Esophagus muscularis mucosa (tissue), 4 donors: Measurements from ENCODE around the gene MTMR12. TPM values are rescaled to one million over a fixed set of nuclear protein-coding genes. Genes with fewer than 3 reads are reported as not detected.

ENCODE experiments used
- DNase-seq: peaks from one replicate; pipeline ENCODE4 v3.0.0-alpha.2; 2017; ENCODE audit errors: extremely low spot score
- H3K27ac ChIP-seq, 4 donors: fragments of 200-600 bp; sonication (generic); replicated peaks in 1 of 4; 1 replicate in 3 of 4; 2 replicates in 1 of 4; pipeline ENCODE4 v1.5.1; 2016 to 2019; ENCODE audit warnings: mild to moderate bottlenecking in 1 of 4
- H3K27me3 ChIP-seq, 4 donors: fragments of 200-600 bp; sonication (generic); one replicate each; pipeline versions ENCODE4 v1.5.1 to v1.6.0; 2016 to 2019
- H3K36me3 ChIP-seq, 4 donors: fragments of 200-600 bp; sonication (generic); one replicate each; pipeline ENCODE4 v1.5.1; 2016 to 2019
- H3K4me1 ChIP-seq, 4 donors: fragments of 200-600 bp; sonication (generic); one replicate each; pipeline ENCODE4 v1.5.1; 2016 to 2019
- H3K4me3 ChIP-seq, 4 donors: fragments of 200-600 bp; sonication (generic); 1 replicate in 2 of 4; 2 replicates in 2 of 4; pipeline ENCODE4 v1.5.1; 2016 to 2019; ENCODE audit warnings: mild to moderate bottlenecking in 4 of 4, moderate library complexity in 1 of 4
- H3K9me3 ChIP-seq, 4 donors: fragments of 200-600 bp; sonication (generic); 1 replicate in 3 of 4; 2 replicates in 1 of 4; pipeline ENCODE4 v1.5.1; 2016 to 2019
- EP300 ChIP-seq: sonication (generic); formaldehyde crosslinking; IDR thresholded peaks from one replicate; pipeline ENCODE4 v1.6.1; 2017; ENCODE audit warnings: antibody characterized with exemption
- POLR2A ChIP-seq: fragments of 450-650 bp; IDR thresholded peaks from one replicate; pipeline ENCODE4 v1.6.1; 2017; ENCODE audit warnings: antibody characterized with exemption, moderate library complexity, mild to moderate bottlenecking, low read depth
- POLR2AphosphoS5 ChIP-seq, 2 donors: sonication (generic); formaldehyde crosslinking; IDR thresholded peaks; one replicate each; pipeline ENCODE4 v1.6.1; 2017; ENCODE audit warnings: antibody characterized with exemption in 2 of 2
- WGBS: methylation state at CpG from one replicate; pipeline ENCODE4 v1.1.5; 2018; 5-methylcytosine and 5-hydroxymethylcytosine counted together
- intact Hi-C: fragments of 100-400 bp; cut with DNase I; formaldehyde crosslinking; loops from one replicate; pipeline ENCODE4 v1.15.1; 2023
- total RNA-seq, 4 donors: library from RNA; depleted of rRNA; stranded (reverse); fragments of >200 nt; gene quantifications; one replicate each; pipeline versions ENCODE4 v1.1.0 to v1.2.1, GENCODE V29; 2016
- TF ChIP-seq, protein P1 (sequence below), 3 experiments: fragments of 200-600 bp in 2 of 3; fragments of 450-650 bp in 1 of 3; sonication (generic) in 2 of 3; IDR thresholded peaks; one replicate each; pipeline ENCODE4 v1.5.1; 2017 to 2019; ENCODE audit warnings: antibody characterized with exemption in 3 of 3, mild to moderate bottlenecking in 2 of 3, moderate library complexity in 1 of 3

MTMR12 gene
- total RNA-seq, 4 donors from 2014 or later: 49.9 to 94.0 (median 63.8) TPM

DNA sequence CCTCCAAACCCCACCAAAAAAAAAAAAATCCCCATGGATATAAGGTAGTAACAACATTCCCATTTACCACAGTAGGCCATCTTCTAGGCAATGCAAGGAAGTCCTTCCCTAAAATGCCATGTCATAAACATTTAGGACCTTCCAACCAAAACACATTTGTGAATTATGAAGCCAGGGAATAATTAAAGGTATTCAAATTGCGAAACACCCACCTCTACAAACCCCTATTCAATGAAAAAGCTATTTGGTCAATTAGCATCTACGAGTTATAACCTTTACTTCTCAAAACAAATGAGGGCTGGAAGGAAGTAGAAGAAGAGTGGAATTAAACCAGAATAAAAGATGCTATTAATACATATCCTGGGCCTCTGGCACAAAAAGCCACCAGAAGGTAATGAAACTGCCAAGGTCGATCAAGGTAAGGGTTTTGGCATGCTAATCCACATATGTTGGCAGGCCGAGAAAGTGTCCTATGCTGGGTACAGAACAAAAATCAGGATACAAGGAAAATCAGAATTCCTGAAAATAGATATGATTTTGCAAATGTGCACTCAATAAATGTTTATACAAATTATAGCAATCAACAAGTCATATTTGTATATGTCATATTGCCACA, 47.7 kb downstream of the MTMR12 start:
- 67% methylated on average over 4 of the region's 4 CpGs for WGBS
- no peak overlapping the region for H3K27ac ChIP-seq
- H3K27me3 ChIP-seq: no peaks in the 10 kb centered on the region
- no peaks in the 10 kb centered on the region for H3K9me3 ChIP-seq
- H3K4me3 ChIP-seq: no peak overlapping the region
- peaks cover 5 to 12% (median 8%) of the 10 kb centered on the region in 4 donors for H3K4me1 ChIP-seq
- intact Hi-C loops: no loop called here
- peaks cover 12 to 98% (median 83%) of the 10 kb centered on the region in 4 donors for H3K36me3 ChIP-seq
- no peak for TF ChIP-seq POLR2AphosphoS5 (IDR thresholded peaks at IDR 0.05)
- TF ChIP-seq, protein P1, sequence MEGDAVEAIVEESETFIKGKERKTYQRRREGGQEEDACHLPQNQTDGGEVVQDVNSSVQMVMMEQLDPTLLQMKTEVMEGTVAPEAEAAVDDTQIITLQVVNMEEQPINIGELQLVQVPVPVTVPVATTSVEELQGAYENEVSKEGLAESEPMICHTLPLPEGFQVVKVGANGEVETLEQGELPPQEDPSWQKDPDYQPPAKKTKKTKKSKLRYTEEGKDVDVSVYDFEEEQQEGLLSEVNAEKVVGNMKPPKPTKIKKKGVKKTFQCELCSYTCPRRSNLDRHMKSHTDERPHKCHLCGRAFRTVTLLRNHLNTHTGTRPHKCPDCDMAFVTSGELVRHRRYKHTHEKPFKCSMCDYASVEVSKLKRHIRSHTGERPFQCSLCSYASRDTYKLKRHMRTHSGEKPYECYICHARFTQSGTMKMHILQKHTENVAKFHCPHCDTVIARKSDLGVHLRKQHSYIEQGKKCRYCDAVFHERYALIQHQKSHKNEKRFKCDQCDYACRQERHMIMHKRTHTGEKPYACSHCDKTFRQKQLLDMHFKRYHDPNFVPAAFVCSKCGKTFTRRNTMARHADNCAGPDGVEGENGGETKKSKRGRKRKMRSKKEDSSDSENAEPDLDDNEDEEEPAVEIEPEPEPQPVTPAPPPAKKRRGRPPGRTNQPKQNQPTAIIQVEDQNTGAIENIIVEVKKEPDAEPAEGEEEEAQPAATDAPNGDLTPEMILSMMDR (IDR thresholded peaks at IDR 0.05): no peak
- TF ChIP-seq POLR2A: no peak
- no peak for TF ChIP-seq EP300
- DNase-seq: no peak

DNA sequence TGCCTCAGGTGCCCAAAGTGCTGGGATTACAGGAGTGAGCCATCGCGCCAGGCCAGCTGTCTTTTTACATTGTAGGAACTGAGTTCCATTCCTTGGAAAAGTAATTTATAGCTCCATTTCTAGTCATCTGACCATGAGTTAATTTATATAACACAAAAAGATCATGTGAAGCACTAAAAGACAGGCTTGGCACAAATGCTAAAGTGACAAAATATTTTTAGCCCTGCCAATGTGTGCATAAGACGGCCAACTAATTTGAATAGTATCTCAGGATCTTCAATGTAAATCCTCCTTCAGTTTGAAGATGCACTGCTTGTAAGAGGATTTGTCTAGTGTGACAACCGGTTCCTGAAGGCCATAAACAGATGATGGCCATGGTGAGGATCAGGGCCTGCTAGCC, 49.1 kb downstream of the MTMR12 start:
- 99% methylated on average over 4 of the region's 4 CpGs for WGBS
- no peak for TF ChIP-seq POLR2AphosphoS5 (IDR thresholded peaks at IDR 0.05)
- no peak for TF ChIP-seq EP300
- TF ChIP-seq POLR2A: no peak
- TF ChIP-seq, protein P1 (IDR thresholded peaks at IDR 0.05): no peak
- intact Hi-C loops: no loop called here
- Histone ChIP-seq H3K27ac (no peak overlapping the region), H3K36me3 (peaks cover 12 to 97% (median 81%) of the 10 kb centered on the region in 4 donors), H3K27me3 (no peaks in the 10 kb centered on the region), H3K4me1 (peaks cover 8 to 14% (median 11%) of the 10 kb centered on the region in 4 donors), H3K4me3 (no peak overlapping the region), H3K9me3 (no peaks in the 10 kb centered on the region)
- no peak for DNase-seq

DNA sequence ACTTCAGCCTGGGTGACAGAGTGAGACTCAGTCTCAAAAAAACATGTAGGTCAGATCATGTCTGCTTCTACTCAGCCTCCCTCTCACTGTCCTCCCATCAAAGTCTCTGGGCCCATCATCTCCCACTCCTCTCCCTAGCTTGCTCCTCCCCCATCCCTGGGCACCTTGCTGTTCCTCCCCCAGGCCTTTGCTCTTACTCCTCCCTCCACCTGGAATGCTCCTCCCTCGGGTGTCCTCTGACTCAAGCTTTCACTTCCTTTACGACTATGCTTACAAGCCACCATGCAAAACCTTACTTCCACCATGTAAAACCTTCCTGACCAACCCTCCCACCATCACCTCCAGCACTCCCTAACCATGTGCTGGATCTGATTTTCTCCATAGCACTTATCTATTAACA, 51.5 kb downstream of the MTMR12 start:
- 69% methylated on average over 2 of the region's 2 CpGs for WGBS
- Histone ChIP-seq H3K9me3 (no peaks in the 10 kb centered on the region), H3K36me3 (peaks cover 14 to 93% (median 77%) of the 10 kb centered on the region in 4 donors), H3K4me3 (no peak overlapping the region), H3K4me1 (peaks cover 8 to 14% (median 11%) of the 10 kb centered on the region in 4 donors), H3K27ac (peak overlapping the region; percentile 18 to 50 (median 33)), H3K27me3 (no peaks in the 10 kb centered on the region)
- TF ChIP-seq POLR2AphosphoS5 (IDR thresholded peaks at IDR 0.05): no peak
- TF ChIP-seq, protein P1 (IDR thresholded peaks at IDR 0.05): no peak
- no peak for TF ChIP-seq POLR2A
- TF ChIP-seq EP300: no peak
- intact Hi-C loops: no loop called here
- no peak for DNase-seq

DNA sequence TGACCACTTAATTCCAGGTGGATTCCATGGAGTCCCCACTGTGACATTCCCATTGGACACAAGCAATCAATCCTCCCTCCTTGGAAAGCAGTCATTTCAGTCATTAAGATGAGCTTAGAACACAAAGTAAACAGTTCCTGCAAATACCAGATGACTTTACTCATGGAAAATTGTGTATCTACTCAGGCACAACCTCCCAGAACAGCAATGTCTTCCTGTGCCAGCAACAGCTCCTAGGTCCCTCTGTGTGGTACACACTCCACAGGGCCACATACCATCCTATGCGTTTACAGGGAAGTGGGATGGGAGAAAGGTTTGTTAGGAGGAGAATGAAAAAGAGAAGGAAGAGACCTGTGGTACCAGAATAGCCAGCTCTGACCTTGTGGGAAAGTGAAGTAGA, 53.7 kb downstream of the MTMR12 start:
- Histone ChIP-seq H3K4me1 (peaks cover 16 to 28% (median 21%) of the 10 kb centered on the region in 4 donors), H3K27me3 (no peaks in the 10 kb centered on the region), H3K9me3 (no peaks in the 10 kb centered on the region), H3K36me3 (peaks cover 14 to 91% (median 78%) of the 10 kb centered on the region in 4 donors), H3K4me3 (no peak overlapping the region), H3K27ac (no peak overlapping the region)
- TF ChIP-seq POLR2A (no peak), EP300 (no peak), POLR2AphosphoS5 (IDR thresholded peaks at IDR 0.05) (no peak)
- TF ChIP-seq, protein P1 (IDR thresholded peaks at IDR 0.05): no peak
- WGBS: 57% methylated on average over 1 of the region's 1 CpG
- DNase-seq: no peak
- intact Hi-C loops: no loop called here

DNA sequence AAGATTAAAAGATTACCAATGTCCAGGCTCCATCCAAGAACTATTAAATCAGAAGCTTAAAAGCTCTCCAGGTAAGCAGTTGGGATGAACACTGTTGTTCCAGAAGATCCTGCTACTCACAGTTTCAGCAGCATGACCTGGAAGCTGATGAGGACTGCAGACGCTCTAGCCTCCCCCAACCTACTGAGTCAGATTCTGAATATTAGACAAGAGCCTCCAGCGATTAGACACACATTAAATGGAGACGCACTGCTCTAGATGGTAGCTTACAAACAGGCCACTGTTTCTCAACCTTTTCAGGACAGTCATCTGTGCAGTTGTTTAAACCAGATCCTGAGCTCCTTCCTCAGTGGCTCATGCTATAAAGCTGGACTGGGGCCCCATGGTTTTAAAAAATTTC, 54.3 kb downstream of the MTMR12 start:
- TF ChIP-seq POLR2AphosphoS5 (IDR thresholded peaks at IDR 0.05): no peak
- no peak for TF ChIP-seq EP300
- TF ChIP-seq, protein P1 (IDR thresholded peaks at IDR 0.05): no peak
- no peak for TF ChIP-seq POLR2A
- peaks cover 9 to 91% (median 79%) of the 10 kb centered on the region in 4 donors for H3K36me3 ChIP-seq
- intact Hi-C loops: no loop called here
- WGBS: 93% methylated on average over 3 of the region's 3 CpGs
- H3K27ac ChIP-seq: no peak overlapping the region
- peaks cover 16 to 28% (median 21%) of the 10 kb centered on the region in 4 donors for H3K4me1 ChIP-seq
- DNase-seq: no peak
- H3K9me3 ChIP-seq: no peaks in the 10 kb centered on the region
- no peaks in the 10 kb centered on the region for H3K27me3 ChIP-seq
- no peak overlapping the region for H3K4me3 ChIP-seq
